NCI-H460 (cell line): ENCODE measurements around the gene CALCOCO2. TPM values are rescaled to one million over a fixed set of nuclear protein-coding genes. Genes with fewer than 3 reads are reported as not detected.
"Not testable (repeated sequence)": the region's sequence is repeated elsewhere in the genome, so short reads cannot be mapped to it uniquely, and the experiment has no call there.

ENCODE experiments used
- DNase-seq: peaks from one replicate; pipeline ENCODE4 v3.0.0-alpha.2; 2016; ENCODE audit warnings: low read depth; ENCODE audit errors: extremely low read depth
- total RNA-seq: library from RNA; depleted of rRNA; stranded (reverse); fragments of >200 nt; shearing (Covaris generic); gene quantifications from 2 replicates; pipeline ENCODE4 v1.2.3, GENCODE V29; 2014

The CALCOCO2 gene
- total RNA-seq, 1 experiment from 2014 or later: 57.8 TPM

GRCh38 chr17:48871551-48872351, 40.9 kb downstream of the CALCOCO2 start:
- no peak for DNase-seq

GRCh38 chr17:48872409-48872808, 41.6 kb downstream of the CALCOCO2 start:
- not testable (repeated sequence) for DNase-seq

DNA sequence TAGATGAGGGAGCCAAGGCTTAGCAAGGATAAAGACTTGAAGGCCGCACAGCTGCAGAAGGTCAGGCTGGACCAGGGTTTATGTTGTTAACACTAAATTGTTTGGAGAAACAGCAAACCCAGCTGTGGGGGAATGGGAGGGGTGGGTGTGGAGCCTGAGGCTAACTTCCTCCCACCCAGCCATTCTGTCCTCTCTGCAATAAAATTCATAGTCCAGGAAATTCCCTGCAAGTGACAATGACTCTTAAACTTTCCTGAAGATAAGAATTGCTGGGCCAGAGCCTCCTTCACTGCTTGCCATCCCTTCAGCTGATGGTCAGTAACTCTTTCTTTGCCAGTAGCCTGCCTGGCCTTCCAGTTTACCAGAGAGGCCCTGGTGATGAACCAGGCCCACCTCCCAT, 42.4 kb downstream of the CALCOCO2 start:
- DNase-seq: no peak

- no peak for DNase-seq
Observed at GRCh38 chr17:48873696-48874443, 43.0 kb downstream of the CALCOCO2 start.

- DNase-seq: peak; percentile 70
Observed at GRCh38 chr17:48878920-48879898, 48.4 kb downstream of the CALCOCO2 start.

GRCh38 chr17:48882272-48882671, 51.4 kb downstream of the CALCOCO2 start:
- no peak for DNase-seq

- DNase-seq: no peak
Observed at GRCh38 chr17:48883171-48883570, 52.3 kb downstream of the CALCOCO2 start.

GRCh38 chr17:48890086-48890485, 59.3 kb downstream of the CALCOCO2 start:
- no peak for DNase-seq

DNA sequence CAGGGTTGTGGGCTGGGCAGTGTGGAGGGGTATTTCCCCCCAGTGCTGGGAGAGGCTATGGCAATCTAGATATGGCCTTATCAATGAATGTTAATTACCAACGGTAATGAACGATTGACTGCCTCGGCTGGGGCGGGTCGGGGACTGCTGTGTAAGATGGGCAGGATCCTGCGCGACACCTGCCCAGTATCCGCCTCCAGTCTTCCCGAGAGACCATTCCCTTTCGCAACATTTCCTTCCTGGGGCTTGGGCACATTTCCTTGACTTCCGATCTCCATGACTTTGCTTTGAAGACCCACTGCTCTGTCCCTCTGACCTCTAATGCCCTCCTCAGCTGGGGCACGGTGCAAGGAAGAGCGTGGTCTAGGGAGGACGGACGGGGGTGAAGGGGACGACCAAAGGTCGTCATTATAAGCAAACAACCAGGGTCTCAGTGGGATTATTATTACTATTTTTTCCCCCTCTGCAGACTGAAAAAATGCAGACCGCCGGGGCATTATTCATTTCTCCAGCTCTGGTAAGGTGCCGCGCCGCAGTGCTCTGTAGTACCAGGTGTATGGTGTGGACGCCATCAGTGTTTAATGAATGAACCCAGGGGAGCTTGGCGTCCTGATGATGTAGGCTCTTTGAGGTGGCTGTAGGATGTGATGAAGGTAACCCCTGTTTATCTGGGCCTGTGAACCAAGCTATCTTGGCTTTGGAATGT, 62.3 kb downstream of the CALCOCO2 start:
- DNase-seq: no peak

DNA sequence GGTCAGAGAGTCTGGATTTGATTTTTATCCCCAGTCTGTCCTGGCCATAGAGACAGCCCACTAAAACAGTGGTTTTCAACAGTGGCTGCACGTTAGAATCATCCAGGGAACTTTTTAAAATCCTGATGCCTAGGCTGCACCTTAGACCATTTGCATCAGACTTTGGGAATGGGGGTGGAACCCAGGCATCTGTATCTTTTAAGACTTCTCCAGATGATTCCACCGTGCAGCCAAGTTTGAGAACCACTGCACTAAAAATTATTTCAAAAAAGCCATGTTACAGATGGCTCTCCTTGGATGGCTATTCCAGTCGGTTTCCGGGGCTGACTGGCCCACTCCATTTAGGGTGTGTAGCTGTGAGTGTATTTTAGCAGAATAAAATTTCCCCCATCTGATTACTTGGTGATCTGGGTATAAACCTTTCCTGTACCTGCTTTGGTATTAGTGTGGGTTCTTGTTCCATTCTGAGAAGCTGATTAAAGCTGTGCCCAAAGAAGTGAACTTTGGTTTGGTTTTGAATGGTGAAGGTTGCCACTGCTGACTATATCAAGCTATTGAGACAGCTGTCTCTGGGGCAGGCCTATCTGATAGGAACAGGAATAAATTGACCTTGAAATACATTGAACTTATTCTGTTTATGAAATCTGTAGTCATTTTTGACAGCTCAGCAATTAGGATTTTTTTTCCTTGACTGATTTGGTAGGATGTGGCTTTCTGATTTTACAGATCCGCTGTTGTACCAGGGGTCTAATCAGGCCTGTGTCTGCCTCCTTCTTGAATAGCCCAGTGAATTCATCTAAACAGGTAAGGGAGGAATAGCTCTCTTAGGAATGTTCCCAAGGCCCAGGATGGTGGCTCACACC, 63.0 kb downstream of the CALCOCO2 start:
- no peak for DNase-seq

GRCh38 chr17:48894886-48895285, 64.1 kb downstream of the CALCOCO2 start:
- no peak for DNase-seq

DNA sequence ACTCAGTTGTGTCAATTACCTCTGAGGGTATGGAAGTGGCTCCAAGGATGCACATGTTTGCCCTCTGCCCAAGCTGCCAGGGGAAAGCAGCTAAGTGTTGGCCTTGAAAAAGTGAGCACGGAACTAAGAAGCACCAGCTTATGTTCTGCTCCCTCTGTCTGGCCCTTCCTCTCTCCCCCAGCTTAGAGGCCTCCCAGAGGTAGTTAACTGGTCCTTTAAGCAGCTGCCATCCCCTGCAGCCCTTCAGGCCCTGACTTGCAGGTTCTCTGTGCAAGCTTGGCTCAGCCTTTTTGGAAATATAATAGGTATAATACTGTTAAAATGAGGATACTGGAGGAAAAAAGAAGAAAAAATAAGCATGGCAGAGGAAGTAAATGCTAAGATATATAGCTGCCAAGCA, 70.4 kb downstream of the CALCOCO2 start:
- no peak for DNase-seq

GRCh38 chr17:48903401-48903800, 72.6 kb downstream of the CALCOCO2 start:
- DNase-seq: no peak

- no peak for DNase-seq
Observed at GRCh38 chr17:48904428-48904827, 73.6 kb downstream of the CALCOCO2 start.

DNA sequence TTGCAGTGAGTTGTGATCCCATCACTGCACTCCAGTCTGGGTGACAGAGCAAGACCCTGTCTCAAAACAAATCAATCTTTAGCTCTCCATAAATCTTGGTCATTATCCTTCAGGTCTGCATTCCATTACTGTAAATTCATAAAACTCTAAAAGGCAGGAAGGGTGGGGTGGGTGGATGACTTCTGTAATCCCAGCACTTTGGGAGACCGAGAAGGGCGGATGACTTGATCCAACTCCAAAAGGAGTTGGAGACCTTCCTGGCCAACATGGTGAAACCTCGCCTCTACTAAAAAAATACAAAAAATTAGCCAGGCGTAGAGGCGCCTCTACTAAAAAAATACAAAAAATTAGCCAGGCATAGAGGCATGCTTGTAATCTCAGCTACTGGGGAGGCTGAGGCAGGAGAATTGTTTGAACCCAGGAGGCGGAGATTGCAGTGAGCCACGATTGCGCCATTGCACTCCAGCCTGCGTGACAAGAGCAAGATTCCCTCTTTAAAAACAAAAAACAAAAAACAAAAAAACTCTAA, 75.2 kb downstream of the CALCOCO2 start:
- no peak for DNase-seq

DNA sequence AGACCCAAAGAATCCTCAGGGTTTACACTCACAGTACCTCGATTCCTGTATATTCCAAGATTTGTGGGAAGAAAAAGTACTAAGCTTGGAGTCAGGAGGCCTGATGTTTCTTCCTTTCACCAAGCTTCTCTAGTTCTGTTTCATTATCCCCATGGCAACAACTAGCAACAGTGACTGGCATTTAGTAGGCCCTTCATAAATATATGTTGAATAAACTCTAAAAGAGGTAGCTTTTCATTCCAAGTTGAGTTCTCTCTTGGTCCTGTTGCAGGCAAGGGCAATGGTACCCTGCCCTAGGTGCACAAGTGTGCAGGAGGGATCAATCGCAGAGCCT, 76.8 kb downstream of the CALCOCO2 start:
- DNase-seq: peak; percentile 26

GRCh38 chr17:48908047-48908843, 77.4 kb downstream of the CALCOCO2 start, which contains the start of gene UBE2Z:
UBE2Z (plus strand) TSS chr17:48908407; CDS start chr17:48908504, 97 bp downstream.
- DNase-seq: peak; percentile 94

DNA sequence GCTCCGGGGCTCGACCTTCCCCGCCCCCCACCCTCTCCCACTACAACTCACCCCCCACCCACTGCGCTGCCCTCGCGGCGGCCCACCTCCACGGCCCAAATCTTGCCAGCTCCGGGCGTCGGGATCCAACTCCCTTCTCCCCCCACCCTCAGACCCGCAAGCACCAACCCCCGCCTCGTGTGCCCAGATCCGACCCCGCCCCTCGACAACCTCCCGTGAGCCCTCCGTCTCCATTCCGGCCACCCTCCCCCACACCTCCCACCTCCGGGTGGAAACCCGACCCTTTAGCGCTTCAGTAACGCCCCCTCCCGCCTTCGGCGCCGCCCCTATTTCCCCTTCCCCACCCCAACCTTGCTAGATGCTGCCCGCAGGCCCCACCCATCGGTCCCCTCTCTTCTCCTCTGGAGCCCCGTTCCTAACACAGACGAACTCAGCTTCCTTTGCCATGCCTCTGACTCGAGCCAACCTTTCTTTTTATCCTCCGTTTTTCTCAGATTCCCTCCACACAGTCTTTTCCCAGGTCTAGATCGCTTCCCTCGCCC, 78.1 kb downstream of the CALCOCO2 start:
- DNase-seq: peak; percentile 51
